Mesenchymal stem cell (in vitro differentiated cells and primary cell): ENCODE measurements around the gene ARHGEF3.

ENCODE experiments used
- DNase-seq: peaks from one replicate; pipeline ENCODE4 v3.0.0-alpha.2; 2013
- H2AFZ ChIP-seq: one replicate; pipeline ENCODE4 v1.6.1; 2013; ENCODE audit warnings: low read depth, mild to moderate bottlenecking, control low read depth, inconsistent platforms, low read length, moderate library complexity
- H2AK5ac ChIP-seq: 2 replicates; pipeline ENCODE4 v1.6.1; 2013; ENCODE audit warnings: low read length, moderate library complexity, mild to moderate bottlenecking, inconsistent platforms; ENCODE audit not compliant: severe bottlenecking
- H2BK120ac ChIP-seq: one replicate; pipeline ENCODE4 v1.6.1; 2013; ENCODE audit warnings: low read depth, mild to moderate bottlenecking, inconsistent platforms, low read length, moderate library complexity
- H2BK12ac ChIP-seq, 2 experiments: one replicate each; pipeline ENCODE4 v1.6.1; 2013; ENCODE audit warnings: inconsistent platforms in 2 of 2, low read length in 2 of 2, mild to moderate bottlenecking in 2 of 2, moderate library complexity in 2 of 2, control low read depth in 1 of 2
- H2BK15ac ChIP-seq: one replicate; pipeline ENCODE4 v1.6.1; 2013; ENCODE audit warnings: mild to moderate bottlenecking, low read depth, inconsistent platforms; ENCODE audit not compliant: poor library complexity, severe bottlenecking
- H2BK5ac ChIP-seq: 2 replicates; pipeline ENCODE4 v1.6.1; 2013; ENCODE audit warnings: low read depth, mild to moderate bottlenecking, low read length, control low read depth, inconsistent platforms; ENCODE audit not compliant: poor library complexity, severe bottlenecking
- H3K14ac ChIP-seq, 2 experiments: one replicate each; pipeline ENCODE4 v1.6.1; 2013; ENCODE audit warnings: inconsistent platforms in 2 of 2, low read length in 2 of 2, control low read depth in 1 of 2, mild to moderate bottlenecking in 1 of 2, moderate library complexity in 1 of 2
- H3K18ac ChIP-seq, 2 experiments: one replicate each; pipeline ENCODE4 v1.6.1; 2013; ENCODE audit warnings: inconsistent platforms in 2 of 2, low read length in 2 of 2, control low read depth in 1 of 2, low read depth in 1 of 2, mild to moderate bottlenecking in 1 of 2
- H3K23ac ChIP-seq, 2 experiments: one replicate each; pipeline ENCODE4 v1.6.1; 2013; ENCODE audit warnings: inconsistent platforms in 2 of 2, low read length in 2 of 2, mild to moderate bottlenecking in 2 of 2, moderate library complexity in 2 of 2, control low read depth in 1 of 2
- H3K27ac ChIP-seq: 2 replicates; pipeline ENCODE4 v1.5.1; 2013; ENCODE audit warnings: mild to moderate bottlenecking, moderate library complexity, low read length, control low read depth, inconsistent platforms; ENCODE audit not compliant: poor library complexity, severe bottlenecking
- H3K27me3 ChIP-seq, 2 experiments: 2 replicates each; pipeline versions ENCODE4 v1.6.1 to v1.7.0; 2013; ENCODE audit warnings: low read length in 2 of 2, mild to moderate bottlenecking in 2 of 2, moderate library complexity in 2 of 2, control low read depth in 1 of 2, inconsistent platforms in 1 of 2; ENCODE audit not compliant: control insufficient read depth in 1 of 2, insufficient read depth in 1 of 2
- H3K36me3 ChIP-seq, 2 experiments: 2 replicates each; pipeline versions ENCODE4 v1.6.1 to v1.7.0; 2013; ENCODE audit warnings: low read length in 2 of 2, control low read depth in 1 of 2, inconsistent platforms in 1 of 2, low read depth in 1 of 2, mild to moderate bottlenecking in 1 of 2; ENCODE audit not compliant: insufficient read depth in 2 of 2, control insufficient read depth in 1 of 2
- H3K4ac ChIP-seq, 2 experiments: one replicate each; pipeline ENCODE4 v1.6.1; 2013; ENCODE audit warnings: inconsistent platforms in 2 of 2, low read length in 2 of 2, mild to moderate bottlenecking in 2 of 2, moderate library complexity in 2 of 2, control low read depth in 1 of 2, low read depth in 1 of 2
- H3K4me1 ChIP-seq: 2 replicates; pipeline ENCODE4 v1.6.1; 2013; ENCODE audit warnings: low read depth, low read length, control low read depth; ENCODE audit not compliant: control insufficient read depth, insufficient read depth
- H3K4me2 ChIP-seq: 2 replicates; pipeline ENCODE4 v1.6.1; 2013; ENCODE audit warnings: low read length, mild to moderate bottlenecking, inconsistent platforms; ENCODE audit not compliant: poor library complexity, severe bottlenecking
- H3K4me3 ChIP-seq, 2 experiments: 2 replicates each; pipeline versions ENCODE4 v1.5.1 to v1.7.0; 2013; ENCODE audit warnings: low read length in 2 of 2, mild to moderate bottlenecking in 2 of 2, control low read depth in 1 of 2, low read depth in 1 of 2; ENCODE audit not compliant: insufficient read depth in 1 of 2
- H3K79me1 ChIP-seq: replicated peaks from 2 replicates; pipeline ENCODE4 v1.6.1; 2013; ENCODE audit warnings: mild to moderate bottlenecking, control low read depth, low read length, inconsistent platforms; ENCODE audit not compliant: poor library complexity, severe bottlenecking
- H3K9ac ChIP-seq: 2 replicates; pipeline ENCODE4 v1.7.0; 2013; ENCODE audit warnings: mild to moderate bottlenecking, low read length, moderate library complexity
- H3K9me3 ChIP-seq: 2 replicates; pipeline ENCODE4 v1.7.0; 2013; ENCODE audit warnings: mild to moderate bottlenecking, low read length; ENCODE audit not compliant: control insufficient read depth
- H4K8ac ChIP-seq: one replicate; pipeline ENCODE4 v1.6.1; 2013; ENCODE audit warnings: inconsistent platforms, mild to moderate bottlenecking, low read length, moderate library complexity
- H4K91ac ChIP-seq: one replicate; pipeline ENCODE4 v1.6.1; 2013; ENCODE audit warnings: mild to moderate bottlenecking, low read length, inconsistent platforms
- WGBS: methylation state at CpG from one replicate; pipeline ENCODE4 v1.1.7; 2013; ENCODE audit warnings: mixed read lengths; 5-methylcytosine and 5-hydroxymethylcytosine counted together

ARHGEF3 gene

DNA sequence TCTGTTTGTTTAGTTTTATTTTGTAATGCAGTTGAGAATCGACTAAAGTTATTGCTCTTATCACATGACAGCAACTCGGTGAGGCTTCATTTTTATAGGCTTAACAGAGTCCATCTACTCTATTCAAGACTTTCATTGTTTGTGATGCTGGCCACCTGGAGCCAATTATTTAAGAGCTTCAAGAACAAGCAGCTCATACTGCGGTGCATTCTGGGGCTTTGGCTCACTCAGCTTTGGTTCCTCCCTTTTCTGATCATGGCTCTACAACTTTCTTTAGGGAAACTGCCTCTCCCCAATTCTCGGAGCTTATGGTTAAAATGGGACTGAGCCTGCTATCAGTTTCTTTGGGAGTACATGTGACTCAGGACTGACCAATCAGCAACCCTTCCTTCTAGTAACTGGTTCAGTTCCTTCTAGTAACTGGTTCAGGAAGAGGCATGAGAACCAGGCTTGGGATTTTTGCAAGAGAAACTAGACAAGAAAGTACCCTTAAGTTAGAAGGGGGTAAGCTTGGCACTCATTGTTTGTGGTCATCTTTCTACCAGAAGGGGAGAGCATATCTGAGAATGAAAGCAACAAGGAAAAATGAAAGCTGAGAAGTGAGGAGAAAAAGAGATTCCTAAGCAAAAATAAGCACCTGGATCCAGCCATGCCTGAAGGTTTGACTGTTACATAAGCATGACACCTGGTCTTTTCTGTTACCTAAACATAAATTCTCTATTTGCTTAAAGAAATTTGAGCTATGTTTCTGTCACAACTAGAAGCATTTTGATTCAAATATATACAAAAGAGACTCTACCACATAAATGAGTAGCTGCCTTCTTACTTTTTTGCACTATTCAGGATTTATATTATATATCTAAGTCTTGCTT lies 24.1 kb upstream of the ARHGEF3 start:
- Histone ChIP-seq H3K4me2 (no peak overlapping the region), H3K9me3 (no peaks in the 10 kb centered on the region), H3K14ac (no peak overlapping the region), H3K18ac (no peak overlapping the region), H3K4me1 (no peaks in the 10 kb centered on the region), H3K4me3 (no peak overlapping the region), H2BK12ac (no peak overlapping the region), H3K79me1 (no peaks in the 10 kb centered on the region), H4K8ac (no peak overlapping the region), H4K91ac (no peak overlapping the region), H2AK5ac (no peak overlapping the region), H3K9ac (no peak overlapping the region), H2BK15ac (no peak overlapping the region), H2BK120ac (no peak overlapping the region), H3K23ac (no peak overlapping the region), H3K27me3 (peaks cover 0 to 23% of the 10 kb centered on the region in 2 experiments), H2AFZ (no peak overlapping the region), H3K4ac (no peak overlapping the region), H3K36me3 (no peaks in the 10 kb centered on the region), H3K27ac (no peak overlapping the region), H2BK5ac (no peak overlapping the region)
- 87% methylated on average over 3 of the region's 4 CpGs for WGBS
- no peak for DNase-seq

DNA sequence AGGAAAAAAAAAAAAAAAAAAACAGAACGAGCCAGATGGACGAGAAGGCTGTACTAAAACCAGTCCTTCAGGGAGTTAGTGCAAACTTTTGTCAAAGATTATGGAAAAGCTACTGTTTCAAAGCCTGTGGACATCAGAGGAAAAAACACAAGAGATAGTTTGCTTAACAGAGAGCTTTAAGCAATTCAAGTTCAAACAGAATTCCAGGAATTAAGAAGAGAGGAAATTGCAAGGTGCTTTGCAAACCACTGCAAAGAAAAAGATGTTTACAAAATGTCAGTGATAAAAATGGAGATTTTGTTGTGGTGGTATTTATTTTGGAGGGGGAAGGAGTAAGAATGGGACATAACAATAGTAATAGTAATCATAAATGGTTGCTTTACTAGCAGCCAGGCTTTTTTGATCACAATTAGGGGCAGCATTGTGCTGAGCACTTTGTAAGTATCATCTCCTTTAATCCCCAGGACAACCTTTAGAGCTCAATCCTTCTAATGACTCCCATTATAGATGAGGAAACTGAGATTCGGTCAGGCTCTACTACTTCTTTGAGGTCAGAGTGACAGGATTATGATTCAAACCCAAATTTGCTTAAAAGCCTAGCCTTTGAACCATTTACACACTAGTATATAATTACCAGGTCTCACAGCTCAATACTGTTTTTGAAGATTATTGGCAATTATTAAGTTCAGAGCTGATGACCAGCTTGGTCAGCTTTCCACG lies 22.4 kb upstream of the ARHGEF3 start:
- H3K14ac ChIP-seq: no peak overlapping the region
- no peaks in the 10 kb centered on the region for H3K36me3 ChIP-seq
- DNase-seq: no peak
- H3K4ac ChIP-seq: no peak overlapping the region
- no peak overlapping the region for H2BK12ac ChIP-seq
- no peak overlapping the region for H3K27ac ChIP-seq
- no peaks in the 10 kb centered on the region for H3K9me3 ChIP-seq
- no peak overlapping the region for H2BK15ac ChIP-seq
- no peak overlapping the region for H2BK120ac ChIP-seq
- H2AFZ ChIP-seq: no peak overlapping the region
- H3K23ac ChIP-seq: no peak overlapping the region
- H4K8ac ChIP-seq: no peak overlapping the region
- H3K27me3 ChIP-seq: peaks cover 0 to 23% of the 10 kb centered on the region in 2 experiments
- no peaks in the 10 kb centered on the region for H3K4me1 ChIP-seq
- H3K4me3 ChIP-seq: no peak overlapping the region
- no peak overlapping the region for H4K91ac ChIP-seq
- no peak overlapping the region for H2AK5ac ChIP-seq
- H3K4me2 ChIP-seq: no peak overlapping the region
- H3K9ac ChIP-seq: no peak overlapping the region
- no peaks in the 10 kb centered on the region for H3K79me1 ChIP-seq
- H3K18ac ChIP-seq: no peak overlapping the region
- WGBS: 31% methylated on average over 4 of the region's 4 CpGs
- no peak overlapping the region for H2BK5ac ChIP-seq

DNA sequence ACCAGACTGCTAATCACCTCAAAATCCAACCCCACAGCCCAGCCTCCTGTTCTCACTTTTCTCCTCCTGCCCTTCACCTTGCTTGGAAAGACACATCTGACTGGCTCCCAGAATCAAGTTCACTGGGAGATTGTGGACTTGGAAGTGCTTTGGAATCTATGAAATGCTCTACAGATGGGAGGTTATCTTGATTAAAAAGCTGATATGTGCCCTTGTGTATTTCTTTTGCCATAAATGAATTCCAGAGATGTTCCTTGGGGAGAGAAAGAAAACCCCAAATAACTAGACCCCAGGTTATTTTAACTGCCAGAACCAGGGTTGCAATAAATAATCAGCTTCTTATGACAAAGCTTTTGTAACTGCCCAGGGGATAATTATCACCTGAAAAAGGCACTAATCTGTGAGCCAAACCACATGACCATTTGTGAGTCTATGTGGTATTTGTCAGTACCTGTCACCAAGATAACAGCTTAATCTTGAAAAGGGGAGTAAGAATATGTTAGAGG lies 21.7 kb upstream of the ARHGEF3 start:
- no peak overlapping the region for H3K23ac ChIP-seq
- H2AK5ac ChIP-seq: no peak overlapping the region
- no peak overlapping the region for H3K9ac ChIP-seq
- no peak overlapping the region for H3K18ac ChIP-seq
- H3K4me2 ChIP-seq: no peak overlapping the region
- H3K9me3 ChIP-seq: no peaks in the 10 kb centered on the region
- peaks cover 0 to 27% of the 10 kb centered on the region in 2 experiments for H3K27me3 ChIP-seq
- H2BK5ac ChIP-seq: no peak overlapping the region
- H2AFZ ChIP-seq: no peak overlapping the region
- no peak overlapping the region for H3K14ac ChIP-seq
- no peak overlapping the region for H4K91ac ChIP-seq
- no peaks in the 10 kb centered on the region for H3K36me3 ChIP-seq
- no peak overlapping the region for H3K27ac ChIP-seq
- no peaks in the 10 kb centered on the region for H3K79me1 ChIP-seq
- no peak overlapping the region for H3K4ac ChIP-seq
- no peak for DNase-seq
- no peak overlapping the region for H2BK120ac ChIP-seq
- H3K4me1 ChIP-seq: no peaks in the 10 kb centered on the region
- H2BK12ac ChIP-seq: no peak overlapping the region
- no peak overlapping the region for H4K8ac ChIP-seq
- H2BK15ac ChIP-seq: no peak overlapping the region
- H3K4me3 ChIP-seq: no peak overlapping the region

DNA sequence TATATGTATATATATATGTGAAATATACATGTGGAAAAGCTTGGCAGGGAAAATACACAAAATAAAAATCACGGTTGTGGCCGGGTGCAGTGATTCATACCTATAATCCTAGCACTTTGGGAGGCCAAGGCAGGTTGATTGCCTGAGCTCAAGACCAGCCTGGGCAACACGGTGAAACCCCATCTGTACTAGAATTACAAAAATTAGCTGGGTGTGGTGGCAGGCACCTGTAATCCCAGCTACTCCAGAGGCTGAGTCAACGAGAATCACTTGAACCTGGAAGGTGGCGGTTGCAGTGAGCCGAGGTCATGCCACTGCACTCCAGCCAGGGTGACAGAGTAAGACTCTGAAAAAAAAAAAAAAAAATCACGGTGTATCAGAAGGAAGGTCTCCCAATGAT lies 20.8 kb upstream of the ARHGEF3 start:
- Histone ChIP-seq H3K9ac (no peak overlapping the region), H3K9me3 (no peaks in the 10 kb centered on the region), H3K4ac (no peak overlapping the region), H3K4me2 (no peak overlapping the region), H3K36me3 (no peaks in the 10 kb centered on the region), H3K23ac (no peak overlapping the region), H4K8ac (no peak overlapping the region), H3K79me1 (no peaks in the 10 kb centered on the region), H2BK120ac (no peak overlapping the region), H3K27me3 (peaks cover 0 to 35% of the 10 kb centered on the region in 2 experiments), H3K14ac (no peak overlapping the region), H2BK15ac (no peak overlapping the region), H2BK5ac (no peak overlapping the region), H3K4me1 (no peaks in the 10 kb centered on the region), H3K4me3 (no peak overlapping the region), H4K91ac (no peak overlapping the region), H2AK5ac (no peak overlapping the region), H2BK12ac (no peak overlapping the region), H2AFZ (no peak overlapping the region), H3K27ac (no peak overlapping the region), H3K18ac (no peak overlapping the region)
- WGBS: 93% methylated on average over 7 of the region's 7 CpGs
- no peak for DNase-seq
